HG03280 (cell line): Measurements from ENCODE around the gene NMBR.
"Not testable (repeated sequence)": the region's sequence is repeated elsewhere in the genome, so short reads cannot be mapped to it uniquely, and the experiment has no call there.

ENCODE experiments used
- ATAC-seq: cut with Tn5 transposase; IDR thresholded peaks from one replicate; pipeline ENCODE4 v1.9.1; 2021; ENCODE audit warnings: mild to moderate bottlenecking, moderate library complexity; ENCODE audit not compliant: unreplicated experiment

Gene NMBR

DNA sequence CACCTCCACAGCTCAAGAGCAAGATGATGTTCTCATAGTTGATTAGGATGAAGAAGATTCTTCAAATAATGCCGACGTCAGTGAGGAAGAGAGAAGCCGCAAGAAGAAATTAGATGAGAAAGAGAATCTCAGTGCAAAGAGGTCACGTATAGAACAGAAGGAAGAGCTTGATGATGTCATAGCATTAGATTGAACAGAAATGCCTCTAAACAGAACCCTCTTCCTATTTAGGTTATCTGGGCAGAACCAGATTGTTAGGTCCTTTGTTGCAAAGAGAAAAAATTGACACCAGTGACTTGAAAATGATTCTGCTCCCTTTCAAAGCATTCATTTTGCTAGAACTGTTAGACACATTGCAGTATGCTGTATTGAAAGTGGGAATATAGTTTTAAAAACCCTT is 84.1 kb downstream of the NMBR start:
- ATAC-seq: not testable (repeated sequence)

DNA sequence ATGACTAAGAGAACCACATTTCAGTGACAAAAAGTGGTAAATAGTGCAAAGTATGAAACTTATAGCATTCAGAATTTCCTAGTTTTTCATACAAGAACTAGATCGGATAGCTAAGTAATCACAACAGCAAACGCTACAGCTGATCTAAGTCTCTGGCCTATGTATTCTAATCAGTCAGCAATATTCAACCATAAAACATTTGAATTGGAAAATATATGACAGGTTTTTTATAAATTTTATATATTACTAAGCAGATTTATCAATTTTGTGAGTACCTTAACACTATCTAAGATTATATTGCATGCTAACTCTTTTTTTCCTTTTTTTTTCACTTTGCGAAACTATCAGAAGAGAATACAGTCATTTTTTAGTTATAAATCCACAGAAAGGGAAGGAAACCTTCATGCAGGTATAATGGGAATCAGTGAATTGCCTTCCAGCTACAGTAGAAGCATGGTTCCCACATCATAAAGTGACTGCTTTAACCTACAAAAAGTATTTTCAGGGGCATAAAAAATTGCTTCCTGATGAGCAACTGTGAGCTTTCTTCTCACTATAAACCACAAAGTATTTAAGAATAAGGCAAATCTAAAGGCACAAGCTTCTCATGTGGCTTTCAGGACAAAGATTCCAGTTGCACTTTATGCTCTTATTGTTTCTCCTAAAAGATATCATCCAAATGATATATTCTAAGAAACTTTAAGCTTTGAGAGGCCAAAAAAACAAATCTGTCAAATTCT is 88.2 kb downstream of the NMBR start:
- no peak for ATAC-seq

DNA sequence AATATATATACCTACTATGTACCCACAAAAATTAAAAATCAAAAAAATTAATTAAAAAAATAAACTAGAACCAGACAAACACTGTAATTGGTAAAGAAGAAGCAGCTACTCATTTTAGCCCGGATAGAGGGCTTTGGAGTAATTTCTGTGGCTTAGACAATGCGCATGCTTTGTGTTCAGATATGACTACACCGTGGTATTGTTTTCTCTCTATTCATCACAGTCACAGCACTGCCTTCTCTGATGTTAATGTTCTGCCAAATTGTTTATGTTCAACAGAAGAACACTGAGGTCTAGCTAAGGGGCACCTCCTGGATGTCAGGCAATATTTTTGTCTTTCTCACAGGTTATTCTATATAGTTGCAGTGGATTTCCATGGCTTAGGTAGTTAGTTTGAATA is 91.7 kb downstream of the NMBR start:
- peak; percentile 74 for ATAC-seq

DNA sequence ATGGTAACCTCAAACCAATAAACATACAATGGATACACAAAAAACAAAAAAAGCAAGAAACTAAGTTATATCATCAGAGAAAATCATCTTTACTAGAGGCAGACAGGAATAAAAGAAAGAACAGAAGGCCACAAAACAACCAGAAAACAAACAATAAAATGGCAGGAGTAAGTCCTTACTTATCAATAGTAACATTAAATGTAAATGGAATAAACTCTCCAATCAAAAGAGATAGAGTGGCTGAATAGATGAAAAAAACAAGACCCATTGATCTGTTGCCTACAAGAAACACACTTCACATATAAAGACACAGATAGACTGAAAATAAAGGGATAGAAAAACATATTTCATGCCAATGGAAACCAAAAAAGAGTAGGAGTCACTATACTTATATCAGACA is 95.5 kb downstream of the NMBR start:
- no peak for ATAC-seq

DNA sequence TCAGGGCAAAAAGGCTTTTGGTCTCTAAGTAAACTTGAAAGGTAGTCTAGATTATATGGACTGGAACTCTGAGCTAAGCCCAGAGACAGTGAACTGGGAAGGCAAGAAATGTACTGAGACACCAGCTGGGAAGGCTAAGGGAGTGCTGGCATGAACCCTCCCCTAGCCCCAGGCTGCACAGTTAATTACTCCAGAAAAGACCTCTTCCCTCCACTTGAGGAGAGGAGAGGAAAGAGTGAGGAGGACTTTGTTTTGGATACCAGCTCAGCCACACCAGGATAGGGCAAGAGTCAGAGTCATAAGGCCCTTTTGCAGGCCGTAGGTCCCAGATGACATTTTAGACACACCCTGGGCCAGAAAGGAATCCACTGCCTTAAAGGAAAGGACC is 98.3 kb downstream of the NMBR start:
- ATAC-seq: no peak

DNA sequence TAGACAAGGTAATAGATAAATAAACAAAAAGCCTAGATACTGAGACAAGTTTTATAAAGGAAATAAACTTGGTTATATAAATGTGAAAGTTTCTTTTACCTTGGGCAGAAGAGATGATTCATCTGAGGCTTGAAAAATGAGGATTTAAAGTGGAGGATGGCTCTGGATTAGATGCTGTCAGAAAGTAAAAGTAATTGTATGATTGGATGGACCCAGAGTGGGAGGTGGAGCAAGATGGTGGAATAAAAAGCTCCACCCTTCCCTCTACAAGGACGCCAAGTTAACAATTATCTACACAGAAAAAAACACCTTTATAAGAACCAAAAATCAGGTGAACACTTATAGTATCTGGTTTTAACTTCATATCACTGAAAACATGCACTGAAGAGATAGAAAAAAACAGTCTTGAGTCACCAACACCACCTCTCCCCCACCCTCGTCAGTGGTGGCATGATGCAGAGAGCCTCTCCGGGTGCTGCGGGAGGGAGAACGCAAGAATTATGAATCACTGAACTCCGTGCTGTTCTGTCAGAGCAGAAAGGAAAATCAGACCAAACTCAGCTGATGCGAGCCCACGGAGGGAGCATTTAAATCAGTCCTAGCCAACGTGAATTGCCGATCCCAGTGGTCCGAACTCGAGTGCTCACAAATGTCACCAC is 98.9 kb downstream of the NMBR start:
- no peak for ATAC-seq

DNA sequence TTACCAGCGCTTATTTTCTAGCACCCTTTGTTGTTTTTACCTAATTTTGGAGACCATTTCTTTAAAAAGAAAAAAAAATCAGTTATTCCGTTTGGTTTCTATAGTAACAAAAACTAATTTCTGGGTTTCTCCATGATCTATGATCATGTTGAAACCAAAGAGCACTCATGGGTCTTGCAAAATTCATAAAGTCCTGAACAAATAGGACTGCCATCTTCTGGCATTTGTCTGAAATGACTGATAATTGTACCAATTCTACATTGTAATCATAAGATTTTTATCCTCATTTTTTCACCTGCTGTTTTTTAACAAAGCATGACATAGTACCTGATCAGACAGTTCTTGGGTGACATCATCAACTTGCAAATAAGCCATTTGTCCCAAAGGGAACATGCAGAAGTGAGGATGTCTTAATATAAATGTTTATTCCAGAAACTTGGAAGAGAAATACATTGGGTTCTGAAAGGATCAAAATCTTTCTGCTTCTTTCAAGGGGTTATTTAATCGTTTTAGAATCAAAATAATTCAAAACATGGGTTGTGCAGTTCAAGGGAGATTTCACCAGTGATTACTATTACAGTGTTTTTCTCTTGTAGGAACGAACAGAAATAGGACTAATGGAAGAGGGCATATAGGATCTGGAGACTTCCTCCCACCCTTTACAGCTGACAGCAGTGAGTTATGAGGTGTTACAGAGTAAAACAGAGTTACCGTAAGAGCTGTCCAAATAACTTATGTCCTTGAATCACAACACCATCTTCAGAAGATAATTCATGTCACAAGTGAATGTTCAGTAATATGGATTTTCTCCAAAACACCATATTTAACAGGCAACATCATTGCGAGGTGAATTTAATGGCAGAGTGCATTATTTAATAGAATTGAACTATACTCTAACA is 101.3 kb downstream of the NMBR start:
- ATAC-seq: no peak

DNA sequence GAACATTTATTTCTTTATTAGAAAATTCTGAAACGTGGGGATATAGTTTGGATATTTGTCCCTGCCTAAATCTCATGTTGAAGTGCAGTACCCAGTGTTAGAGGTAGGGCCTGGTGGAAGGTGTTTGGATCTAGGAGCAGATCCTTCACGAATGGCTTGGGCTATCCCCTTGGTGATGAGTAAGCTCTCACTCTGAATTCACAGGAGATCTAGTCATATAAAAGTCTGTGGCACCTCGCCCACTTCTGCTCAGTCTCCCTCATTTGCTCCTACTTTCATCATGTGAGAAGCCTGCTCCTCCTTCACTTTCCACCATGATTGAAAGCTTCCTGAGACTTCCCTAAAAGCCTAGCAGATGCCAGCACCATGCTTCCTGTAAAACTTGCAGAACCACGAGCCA is 111.0 kb downstream of the NMBR start:
- ATAC-seq: no peak

DNA sequence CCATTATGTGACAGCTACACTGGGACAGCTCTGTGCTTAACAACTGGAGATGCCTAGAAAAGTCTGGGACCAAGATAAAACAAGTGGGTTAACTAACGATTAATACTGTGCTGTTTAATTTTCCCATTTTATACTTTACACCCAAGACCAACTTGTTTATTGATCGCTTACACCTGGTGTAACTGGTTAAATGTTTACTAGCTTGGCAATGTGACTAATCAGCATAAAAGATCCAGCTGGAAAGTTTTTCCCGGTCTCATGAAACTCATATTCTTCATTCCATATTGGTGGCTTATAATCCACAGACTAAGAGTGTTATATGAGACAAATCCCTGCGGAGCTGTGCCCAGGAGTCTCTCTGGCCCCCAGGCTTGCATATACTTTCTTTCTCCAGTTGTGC is 115.9 kb downstream of the NMBR start:
- no peak for ATAC-seq

DNA sequence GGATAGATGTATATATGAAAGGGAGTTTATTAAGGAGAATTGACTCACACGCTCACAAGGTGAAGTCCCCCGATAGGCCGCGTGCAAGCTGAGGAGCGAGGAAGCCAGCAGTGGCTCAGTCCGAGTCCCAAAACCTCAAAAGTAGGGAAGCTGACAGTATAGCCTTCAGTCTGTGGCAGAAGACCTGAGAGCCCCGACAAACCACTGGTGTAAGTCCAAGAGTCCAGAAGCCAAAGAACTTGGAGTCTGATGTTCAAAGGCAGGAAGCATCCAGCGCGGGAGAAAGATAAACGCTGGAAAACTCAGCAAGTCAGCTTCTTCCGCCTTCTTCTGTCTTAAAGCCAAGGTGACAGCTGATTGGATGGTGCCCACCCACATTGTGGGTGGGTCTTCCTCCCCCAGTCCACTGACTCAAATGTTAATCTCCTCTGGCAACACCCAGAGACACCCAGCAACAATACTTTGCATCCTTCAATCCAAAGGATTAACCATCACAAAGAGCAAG is 116.8 kb downstream of the NMBR start:
- ATAC-seq: no peak

DNA sequence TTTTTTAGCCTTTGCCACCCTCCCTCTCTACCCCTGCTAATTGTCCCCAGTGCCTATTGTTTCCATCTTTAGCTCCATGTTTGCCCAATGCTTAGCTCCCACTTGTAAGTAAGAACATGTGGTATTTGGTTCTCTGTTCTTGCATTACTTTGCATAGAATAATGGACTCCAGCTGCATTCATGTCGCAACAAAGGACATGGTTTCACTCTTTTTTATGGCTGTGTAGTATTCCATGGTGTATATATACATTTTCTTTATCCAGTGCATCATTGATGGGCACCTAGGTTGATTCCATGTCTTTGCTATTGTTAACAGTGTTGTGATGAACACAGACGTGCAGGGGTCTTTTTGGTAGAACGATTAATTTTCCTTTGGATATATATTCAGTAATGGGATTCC is 118.4 kb downstream of the NMBR start:
- ATAC-seq: no peak

DNA sequence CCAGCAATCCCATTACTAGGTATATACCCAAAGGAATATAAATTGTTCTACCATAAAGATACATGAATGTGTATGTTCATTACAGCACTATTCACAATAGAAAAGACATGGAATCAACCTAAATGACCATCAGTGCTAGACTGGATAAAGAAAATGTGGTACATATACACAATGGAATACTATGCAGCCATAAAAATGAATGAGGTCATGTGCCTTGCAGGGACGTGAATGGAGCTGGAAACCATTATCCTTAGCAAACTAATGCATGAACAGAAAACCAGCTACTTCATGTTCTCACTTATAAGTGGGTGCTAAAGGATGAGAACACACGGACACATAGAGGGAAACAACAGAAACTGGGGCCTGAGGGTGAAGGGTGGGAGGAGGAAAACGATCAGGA is 119.1 kb downstream of the NMBR start:
- ATAC-seq: not testable (repeated sequence)

DNA sequence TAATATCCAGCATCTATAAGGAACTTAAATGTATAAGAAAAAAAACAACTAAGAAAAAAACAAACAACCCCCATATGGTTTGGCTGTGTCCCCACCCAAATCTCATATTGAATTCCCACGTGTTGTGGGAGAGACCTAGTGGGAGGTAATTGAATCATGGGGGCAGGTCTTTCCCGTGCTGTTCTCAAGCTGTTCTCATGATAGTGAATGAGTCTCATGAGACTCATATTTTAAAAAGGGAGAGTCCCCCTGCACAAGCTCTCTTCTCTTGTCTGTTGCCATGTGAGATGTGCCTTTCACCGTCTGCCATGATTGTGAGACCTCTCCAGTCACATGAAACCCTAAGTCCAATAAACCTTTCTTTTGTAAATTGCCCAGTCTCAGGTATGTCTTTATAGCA is 119.8 kb downstream of the NMBR start:
- no peak for ATAC-seq

DNA sequence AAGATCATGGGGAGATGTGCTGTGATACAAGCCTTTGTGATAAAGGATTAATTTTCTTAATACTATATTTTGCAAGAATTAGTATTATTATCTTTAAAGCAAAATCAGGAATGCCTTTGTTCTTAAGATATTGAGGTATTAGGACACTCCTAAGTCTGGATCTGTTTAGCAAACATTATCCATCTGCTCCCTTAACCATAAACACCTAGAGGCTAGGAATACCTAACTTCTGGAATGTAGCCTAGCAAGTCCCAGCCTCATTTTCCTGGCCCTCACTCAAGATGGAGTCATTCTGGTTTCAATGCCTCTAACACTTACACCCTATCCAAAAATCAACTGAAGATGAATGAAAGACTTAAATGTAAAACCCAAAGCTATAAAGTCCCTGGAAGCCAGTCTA is 120.5 kb downstream of the NMBR start:
- ATAC-seq: no peak
